GM23338 (cell line): ENCODE measurements around the gene TMUB2.

Experiments
- CTCF ChIP-seq, 2 experiments: fragments of 200-600 bp in 1 of 2; sonication (generic) in 1 of 2; conservative IDR thresholded peaks; 2 replicates each; pipeline versions ENCODE4 v1.5.1 to v1.6.1; 2016 to 2017; ENCODE audit warnings: antibody characterized with exemption in 2 of 2, low read depth in 2 of 2, mild to moderate bottlenecking in 2 of 2, moderate library complexity in 1 of 2
- EZH2 ChIP-seq: fragments of 200-600 bp; sonication (generic); IDR thresholded peaks from one replicate; pipeline ENCODE4 v1.8.0; 2017; ENCODE audit warnings: antibody characterized with exemption, mild to moderate bottlenecking, low read depth; ENCODE audit not compliant: unreplicated experiment
- EZH2phosphoT487 ChIP-seq: fragments of 200-600 bp; sonication (generic); IDR thresholded peaks from one replicate; pipeline ENCODE4 v1.8.1; 2018; ENCODE audit warnings: antibody characterized with exemption; ENCODE audit not compliant: unreplicated experiment
- JUNB ChIP-seq: IDR thresholded peaks from one replicate; pipeline ENCODE4 v1.6.1; 2016; ENCODE audit warnings: antibody characterized with exemption; ENCODE audit not compliant: unreplicated experiment
- POLR2AphosphoS5 ChIP-seq: IDR thresholded peaks from 2 replicates; pipeline ENCODE4 v1.6.1; 2016; ENCODE audit warnings: antibody characterized with exemption, low read depth
- TF ChIP-seq, protein P1 (sequence below): IDR thresholded peaks from one replicate; pipeline ENCODE4 v1.6.1; 2018; ENCODE audit warnings: antibody characterized with exemption; ENCODE audit not compliant: unreplicated experiment

GRCh38 chr17:44147812-44148211 is 39.0 kb upstream of the TMUB2 start:
- no peak for TF ChIP-seq JUNB
- no peak for TF ChIP-seq CTCF (conservative IDR thresholded peaks at IDR 0.05; ENCODE audit: low read depth in 2 of 2)
- no peak for TF ChIP-seq POLR2AphosphoS5
- TF ChIP-seq EZH2 = no peak
- TF ChIP-seq, protein P1, sequence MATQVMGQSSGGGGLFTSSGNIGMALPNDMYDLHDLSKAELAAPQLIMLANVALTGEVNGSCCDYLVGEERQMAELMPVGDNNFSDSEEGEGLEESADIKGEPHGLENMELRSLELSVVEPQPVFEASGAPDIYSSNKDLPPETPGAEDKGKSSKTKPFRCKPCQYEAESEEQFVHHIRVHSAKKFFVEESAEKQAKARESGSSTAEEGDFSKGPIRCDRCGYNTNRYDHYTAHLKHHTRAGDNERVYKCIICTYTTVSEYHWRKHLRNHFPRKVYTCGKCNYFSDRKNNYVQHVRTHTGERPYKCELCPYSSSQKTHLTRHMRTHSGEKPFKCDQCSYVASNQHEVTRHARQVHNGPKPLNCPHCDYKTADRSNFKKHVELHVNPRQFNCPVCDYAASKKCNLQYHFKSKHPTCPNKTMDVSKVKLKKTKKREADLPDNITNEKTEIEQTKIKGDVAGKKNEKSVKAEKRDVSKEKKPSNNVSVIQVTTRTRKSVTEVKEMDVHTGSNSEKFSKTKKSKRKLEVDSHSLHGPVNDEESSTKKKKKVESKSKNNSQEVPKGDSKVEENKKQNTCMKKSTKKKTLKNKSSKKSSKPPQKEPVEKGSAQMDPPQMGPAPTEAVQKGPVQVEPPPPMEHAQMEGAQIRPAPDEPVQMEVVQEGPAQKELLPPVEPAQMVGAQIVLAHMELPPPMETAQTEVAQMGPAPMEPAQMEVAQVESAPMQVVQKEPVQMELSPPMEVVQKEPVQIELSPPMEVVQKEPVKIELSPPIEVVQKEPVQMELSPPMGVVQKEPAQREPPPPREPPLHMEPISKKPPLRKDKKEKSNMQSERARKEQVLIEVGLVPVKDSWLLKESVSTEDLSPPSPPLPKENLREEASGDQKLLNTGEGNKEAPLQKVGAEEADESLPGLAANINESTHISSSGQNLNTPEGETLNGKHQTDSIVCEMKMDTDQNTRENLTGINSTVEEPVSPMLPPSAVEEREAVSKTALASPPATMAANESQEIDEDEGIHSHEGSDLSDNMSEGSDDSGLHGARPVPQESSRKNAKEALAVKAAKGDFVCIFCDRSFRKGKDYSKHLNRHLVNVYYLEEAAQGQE = no peak
- no peak for TF ChIP-seq EZH2phosphoT487
